K562 (cell line): ENCODE results near the gene HMGN1. TPM values are rescaled to one million over a fixed set of nuclear protein-coding genes. Genes with fewer than 3 reads are reported as not detected.
A peak's percentile ranks its signal among the peaks of the same experiment; 100 is the strongest.

Experiments
- CHD4 ChIP-seq: fragments of 200-600 bp; sonication (generic); IDR thresholded peaks from 3 replicates; pipeline ENCODE4 v1.6.1; 2012; ENCODE audit warnings: low read depth, mild to moderate bottlenecking, mixed read lengths, low read length, inconsistent platforms; ENCODE audit not compliant: insufficient read depth, insufficient replicate concordance, poor library complexity, severe bottlenecking
- CREB1 ChIP-seq, 2 experiments: sonication (generic) in 1 of 2; formaldehyde crosslinking in 1 of 2; IDR thresholded peaks; 2 replicates each; pipeline versions ENCODE4 v1.6.1 to v1.8.0; 2012 to 2022; ENCODE audit warnings: inconsistent platforms in 1 of 2, mild to moderate bottlenecking in 1 of 2, missing genetic modification reagents in 1 of 2, moderate library complexity in 1 of 2
- DEAF1 ChIP-seq: fragments of 450-650 bp; formaldehyde crosslinking; IDR thresholded peaks from 2 replicates; pipeline ENCODE4 v1.4.0; 2020; ENCODE audit warnings: mild to moderate bottlenecking, moderate library complexity
- DPF2 ChIP-seq: fragments of 450-650 bp; IDR thresholded peaks from 2 replicates; pipeline ENCODE4 v1.6.1; 2016
- EGR1 ChIP-seq: fragments of 450-650 bp; conservative IDR thresholded peaks from 2 replicates; pipeline ENCODE4 v1.6.1; 2017; ENCODE audit warnings: mild to moderate bottlenecking
- FOXK1 ChIP-seq: sonication (generic); formaldehyde crosslinking; IDR thresholded peaks from 2 replicates; pipeline ENCODE4 v1.8.0; 2022; ENCODE audit warnings: missing genetic modification reagents, mild to moderate bottlenecking, borderline replicate concordance
- FOXP1 ChIP-seq: sonication (generic); formaldehyde crosslinking; IDR thresholded peaks from 2 replicates; pipeline ENCODE4 v1.8.0; 2022; ENCODE audit warnings: mild to moderate bottlenecking, missing genetic modification reagents
- HDAC1 ChIP-seq, 2 experiments: fragments of 450-650 bp; IDR thresholded peaks; 2 replicates each; pipeline ENCODE4 v1.6.1; 2016 to 2017; ENCODE audit warnings: inconsistent platforms in 1 of 2, mild to moderate bottlenecking in 1 of 2, moderate library complexity in 1 of 2
- HLTF ChIP-seq: fragments of 450-650 bp; IDR thresholded peaks from 2 replicates; pipeline ENCODE4 v1.6.1; 2016
- KDM5B ChIP-seq: fragments of 200-600 bp; sonication (generic); IDR thresholded peaks from 2 replicates; pipeline ENCODE4 v1.6.1; 2012; ENCODE audit warnings: low read depth, mild to moderate bottlenecking, moderate library complexity, low read length, control low read depth, inconsistent platforms; ENCODE audit not compliant: insufficient replicate concordance
- NONO ChIP-seq, 2 experiments: fragments of 200-400 bp in 1 of 2; fragments of 450-650 bp in 1 of 2; formaldehyde crosslinking in 1 of 2; IDR thresholded peaks; 2 replicates each; pipeline ENCODE4 v1.6.1; 2017; ENCODE audit warnings: low read depth in 2 of 2, mild to moderate bottlenecking in 2 of 2, moderate library complexity in 2 of 2, low read length in 1 of 2
- PKNOX1 ChIP-seq: fragments of 450-650 bp; IDR thresholded peaks from 2 replicates; pipeline ENCODE4 v1.6.1; 2016
- POLR2AphosphoS2 ChIP-seq: IDR thresholded peaks from 2 replicates; pipeline ENCODE4 v1.6.1; 2012; ENCODE audit warnings: low read length, improper control_type of control experiment
- SAFB2 ChIP-seq: fragments of 200-400 bp; formaldehyde crosslinking; IDR thresholded peaks from 2 replicates; pipeline ENCODE4 v1.6.1; 2018; ENCODE audit warnings: borderline replicate concordance, low read length, low read depth, moderate library complexity; ENCODE audit not compliant: severe bottlenecking
- SRSF9 ChIP-seq: fragments of 200-400 bp; formaldehyde crosslinking; IDR thresholded peaks from 2 replicates; pipeline ENCODE4 v1.6.1; 2017; ENCODE audit warnings: low read depth, low read length, borderline replicate concordance
- STAT5B ChIP-seq: fragments of 250-450 bp; sonication (Bioruptor Pico); IDR thresholded peaks from 2 replicates; pipeline ENCODE4 v1.8.0; 2021; ENCODE audit warnings: mild to moderate bottlenecking, inconsistent platforms
- SUPT5H ChIP-seq: fragments of 450-650 bp; IDR thresholded peaks from 2 replicates; pipeline ENCODE4 v1.6.1; 2016
- TAF1 ChIP-seq: IDR thresholded peaks from 2 replicates; pipeline ENCODE4 v1.6.1; 2011; ENCODE audit warnings: mild to moderate bottlenecking, low read length, moderate library complexity; ENCODE audit not compliant: insufficient read depth, control insufficient read depth, severe bottlenecking; ENCODE audit errors: extremely low read depth
- TCF3 ChIP-seq: sonication (generic); formaldehyde crosslinking; IDR thresholded peaks from 2 replicates; pipeline ENCODE4 v1.4.0; 2020; ENCODE audit warnings: mild to moderate bottlenecking, missing genetic modification reagents
- TFAP4 ChIP-seq: sonication (generic); formaldehyde crosslinking; IDR thresholded peaks from 2 replicates; pipeline ENCODE4 v1.8.0; 2022; ENCODE audit warnings: missing genetic modification reagents, mild to moderate bottlenecking, moderate library complexity, borderline replicate concordance
- U2AF2 ChIP-seq: fragments of 200-400 bp; formaldehyde crosslinking; optimal IDR thresholded peaks from 2 replicates; pipeline ENCODE3; 2017; ENCODE audit warnings: low read depth, mild to moderate bottlenecking, low read length
- ZFX ChIP-seq: sonication (generic); formaldehyde crosslinking; IDR thresholded peaks from 2 replicates; pipeline ENCODE4 v1.8.0; 2022; ENCODE audit warnings: mild to moderate bottlenecking, missing genetic modification reagents, moderate library complexity
- ZNF282 ChIP-seq: sonication (generic); formaldehyde crosslinking; IDR thresholded peaks from 2 replicates; pipeline ENCODE4 v1.8.1; 2023; ENCODE audit warnings: missing genetic modification reagents
- ZNF324 ChIP-seq: fragments of 250-450 bp; sonication (Bioruptor Pico); IDR thresholded peaks from 2 replicates; pipeline ENCODE4 v1.4.0; 2020; ENCODE audit warnings: mild to moderate bottlenecking
- polyA plus RNA-seq, 8 experiments: library from polyadenylated mRNA; depleted of rRNA in 4 of 8; stranded (reverse) in 5 of 8; unstranded in 3 of 8; fragments of >200 nt; fragmentation: Nextera tagmentation in 2 of 8; fragmentation: Illumina TruSeq in 1 of 8; extraction: Ambion mirVana in 2 of 8; extraction: Trizol in 1 of 8; gene quantifications; 2 replicates each; pipeline versions ENCODE4 v1.2.1 to v1.2.3, GENCODE V29; 2011 to 2014; ENCODE audit warnings: inconsistent platforms in 1 of 8, missing spikeins in 1 of 8
- total RNA-seq, 7 experiments: library from RNA; depleted of rRNA in 6 of 7; stranded (reverse); fragments of >200 nt in 6 of 7; fragmentation: Illumina TruSeq in 2 of 7; extraction: Trizol in 2 of 7; gene quantifications; 2 replicates each; pipeline versions ENCODE4 v1.2.1 to v1.2.3, GENCODE V29; 2011 to 2021; ENCODE audit warnings: low replicate concordance in 1 of 7

Gene HMGN1
- total and polyA plus RNA-seq, 9 of the 15 experiments (the other 6 are each of a cell fraction or from before 2014, with no cell fraction given): 124 to 626 (median 498) TPM

- 0 out of 2 replicates have a peak, but pooled peaks have one; percentile 69 for TF ChIP-seq FOXK1 (CRISPR knock-in tag)
- no peak for TF ChIP-seq STAT5B (CRISPR knock-in tag)
- 0 out of 4 replicates have a peak, but pooled peaks of 1 of the 2 experiments have one; percentile 28 for TF ChIP-seq NONO (IDR thresholded peaks at IDR 0.05; ENCODE audit: low read depth in 2 of 2, low read length in 1 of 2)
- peak; percentile 70 for TF ChIP-seq TAF1
- peak; percentile 85 for TF ChIP-seq EGR1
- 0 out of 2 replicates have a peak, but pooled peaks have one; percentile 18 for TF ChIP-seq DEAF1 (CRISPR knock-in tag)
- TF ChIP-seq ZNF324 (CRISPR knock-in tag): no peak; the same call in 1 of the 2 replicates
- TF ChIP-seq SRSF9: no peak
- TF ChIP-seq DPF2: peak; percentile 40; the same call in 1 of the 2 replicates
- peak; percentile 93 for TF ChIP-seq KDM5B
- TF ChIP-seq POLR2AphosphoS2: peak; percentile 49; the same call in 1 of the 2 replicates
- TF ChIP-seq ZNF282 (CRISPR knock-in tag): no peak
- peak; percentile 35; the same call in 1 of the 2 replicates for TF ChIP-seq TCF3 (CRISPR knock-in tag)
- TF ChIP-seq CREB1 (IDR thresholded peaks at IDR 0.05): peak; percentile 82
- peak; percentile 79; the same call in 1 of the 2 replicates for TF ChIP-seq CREB1 (CRISPR knock-in tag; IDR thresholded peaks at IDR 0.05)
- TF ChIP-seq PKNOX1: peak; percentile 40; the same call in 1 of the 2 replicates
- peak; percentile 93 for TF ChIP-seq ZFX (CRISPR knock-in tag)
- no peak for TF ChIP-seq SAFB2
- TF ChIP-seq HLTF: peak; percentile 74; the same call in 1 of the 2 replicates
- TF ChIP-seq TFAP4 (CRISPR knock-in tag): peak; percentile 73; the same call in 1 of the 2 replicates
- peak in 1 of 2 experiments; percentile 79; a peak in 2 of 4 replicates for TF ChIP-seq HDAC1 (IDR thresholded peaks at IDR 0.05)
- TF ChIP-seq U2AF2: no peak
- peak; percentile 97 for TF ChIP-seq SUPT5H
- 0 out of 2 replicates have a peak, but pooled peaks have one; percentile 16 for TF ChIP-seq FOXP1 (CRISPR knock-in tag)
- peak; percentile 46 for TF ChIP-seq CHD4
Observed at GRCh38 chr21:39349211-39350093, 564 bp upstream of the HMGN1 start (continued).
